Caki2 (cell line): Measurements from ENCODE around the gene SLC22A5. TPM values are rescaled to one million over a fixed set of nuclear protein-coding genes. Genes with fewer than 3 reads are reported as not detected.

Source experiments
- DNase-seq: peaks from one replicate; pipeline ENCODE4 v3.0.0-alpha.2; 2015; ENCODE audit warnings: low read depth
- in situ Hi-C: cut with HindIII; loops from 2 replicates; pipeline ENCODE4 v1.10.0; 2016; ENCODE audit warnings: low sequenced_read_pairs, low pct_unique_long_range_greater_than_20kb, mixed read lengths
- total RNA-seq: library from RNA; depleted of rRNA; stranded (reverse); fragments of >200 nt; shearing (Covaris generic); gene quantifications from 2 replicates; pipeline ENCODE4 v1.2.3, GENCODE V29; 2014; ENCODE audit warnings: low replicate concordance

SLC22A5 gene
- total RNA-seq, 1 experiment from 2014 or later = 36.8 TPM

- in situ Hi-C loops = loop anchor here (25.0 kb wide), 1 partner anchor 104 kb away; the partner anchor contains the start of gene IRF1
- DNase-seq = no peak
Observed at GRCh38 chr5:132383261-132383660, 13.8 kb downstream of the SLC22A5 start.

- in situ Hi-C loops = loop anchor here (25.0 kb wide), 1 partner anchor 103 kb away; the partner anchor contains the start of gene IRF1
- DNase-seq = no peak
Observed at GRCh38 chr5:132383984-132384383, 14.5 kb downstream of the SLC22A5 start.

- in situ Hi-C loops = loop anchor here (25.0 kb wide), 1 partner anchor 103 kb away; the partner anchor contains the start of gene IRF1
- no peak for DNase-seq
Observed at GRCh38 chr5:132384506-132385050, 15.1 kb downstream of the SLC22A5 start.

GRCh38 chr5:132385326-132386105, 16.0 kb downstream of the SLC22A5 start:
- in situ Hi-C loops = loop anchor here (25.0 kb wide), 1 partner anchor 102 kb away; the partner anchor contains the start of gene IRF1
- peak; percentile 58 for DNase-seq

GRCh38 chr5:132386644-132387286, 17.3 kb downstream of the SLC22A5 start:
- in situ Hi-C loops = loop anchor here (25.0 kb wide), 1 partner anchor 101 kb away; the partner anchor contains the start of gene IRF1
- DNase-seq = peak; percentile 71

GRCh38 chr5:132387640-132388117, 18.2 kb downstream of the SLC22A5 start:
- peak; percentile 96 for DNase-seq
- in situ Hi-C loops = loop anchor here (25.0 kb wide), 1 partner anchor 100 kb away; the partner anchor contains the start of gene IRF1

- peak; percentile 82 for DNase-seq
- in situ Hi-C loops = loop anchor here (25.0 kb wide), 1 partner anchor 99 kb away; the partner anchor contains the start of gene IRF1
Observed at GRCh38 chr5:132388244-132389050, 18.9 kb downstream of the SLC22A5 start.

- in situ Hi-C loops = loop anchor here (25.0 kb wide), 1 partner anchor 98 kb away; the partner anchor contains the start of gene IRF1
- no peak for DNase-seq
Observed at GRCh38 chr5:132389051-132389331, 19.5 kb downstream of the SLC22A5 start.

GRCh38 chr5:132389585-132390286, 20.2 kb downstream of the SLC22A5 start:
- in situ Hi-C loops = loop anchor here (25.0 kb wide), 1 partner anchor 98 kb away; the partner anchor contains the start of gene IRF1
- peak; percentile 93 for DNase-seq

- in situ Hi-C loops = loop anchor here (25.0 kb wide), 1 partner anchor 96 kb away; the partner anchor contains the start of gene IRF1
- no peak for DNase-seq
Observed at GRCh38 chr5:132391247-132391646, 21.7 kb downstream of the SLC22A5 start.

- in situ Hi-C loops = loop anchor here (25.0 kb wide), 1 partner anchor 95 kb away; the partner anchor contains the start of gene IRF1
- no peak for DNase-seq
Observed at GRCh38 chr5:132391870-132392269, 22.4 kb downstream of the SLC22A5 start.

- in situ Hi-C loops = loop anchor here (25.0 kb wide), 1 partner anchor 95 kb away; the partner anchor contains the start of gene IRF1
- DNase-seq = no peak
Observed at GRCh38 chr5:132392411-132392810, 22.9 kb downstream of the SLC22A5 start.

- in situ Hi-C loops = loop anchor here (25.0 kb wide), 1 partner anchor 94 kb away; the partner anchor contains the start of gene IRF1
- DNase-seq = no peak
Observed at GRCh38 chr5:132392978-132393825, 23.7 kb downstream of the SLC22A5 start.

GRCh38 chr5:132394667-132395259, 25.3 kb downstream of the SLC22A5 start:
- in situ Hi-C loops = loop anchor here (25.0 kb wide), 1 partner anchor 93 kb away; the partner anchor contains the start of gene IRF1
- peak; percentile 72 for DNase-seq

GRCh38 chr5:132396589-132397031, 27.1 kb downstream of the SLC22A5 start:
- in situ Hi-C loops = loop anchor here (25.0 kb wide), 1 partner anchor 91 kb away; the partner anchor contains the start of gene IRF1
- DNase-seq = no peak

- DNase-seq = no peak
- in situ Hi-C loops = loop anchor here (25.0 kb wide), 1 partner anchor 90 kb away; the partner anchor contains the start of gene IRF1
Observed at GRCh38 chr5:132397224-132397623, 27.7 kb downstream of the SLC22A5 start.
